GM18517 (cell line): ENCODE results near the gene SMC1A.

ENCODE experiments used
- ATAC-seq: cut with Tn5 transposase; IDR thresholded peaks from one replicate; pipeline ENCODE4 v1.9.1; 2021; ENCODE audit warnings: mild to moderate bottlenecking, moderate library complexity; ENCODE audit not compliant: unreplicated experiment

Gene SMC1A

DNA sequence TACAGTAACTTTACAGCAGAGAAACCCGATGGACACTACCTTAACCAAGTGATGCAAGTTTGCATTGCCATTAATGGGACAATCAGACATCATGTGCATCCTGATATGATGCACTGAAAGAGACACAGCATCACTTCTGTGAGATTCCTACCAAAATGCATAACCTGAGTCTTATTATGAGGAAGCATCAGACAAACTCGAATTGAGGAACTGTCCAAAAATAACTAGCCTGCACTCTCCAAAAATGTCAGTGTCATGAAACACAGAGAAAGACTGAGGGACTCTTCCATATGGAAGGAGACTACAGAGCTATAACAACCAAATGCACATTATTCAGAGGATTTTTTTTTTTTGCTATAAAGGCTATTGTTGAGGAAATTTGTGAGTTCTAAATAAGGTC is 74.5 kb downstream of the SMC1A start:
- no peak for ATAC-seq

DNA sequence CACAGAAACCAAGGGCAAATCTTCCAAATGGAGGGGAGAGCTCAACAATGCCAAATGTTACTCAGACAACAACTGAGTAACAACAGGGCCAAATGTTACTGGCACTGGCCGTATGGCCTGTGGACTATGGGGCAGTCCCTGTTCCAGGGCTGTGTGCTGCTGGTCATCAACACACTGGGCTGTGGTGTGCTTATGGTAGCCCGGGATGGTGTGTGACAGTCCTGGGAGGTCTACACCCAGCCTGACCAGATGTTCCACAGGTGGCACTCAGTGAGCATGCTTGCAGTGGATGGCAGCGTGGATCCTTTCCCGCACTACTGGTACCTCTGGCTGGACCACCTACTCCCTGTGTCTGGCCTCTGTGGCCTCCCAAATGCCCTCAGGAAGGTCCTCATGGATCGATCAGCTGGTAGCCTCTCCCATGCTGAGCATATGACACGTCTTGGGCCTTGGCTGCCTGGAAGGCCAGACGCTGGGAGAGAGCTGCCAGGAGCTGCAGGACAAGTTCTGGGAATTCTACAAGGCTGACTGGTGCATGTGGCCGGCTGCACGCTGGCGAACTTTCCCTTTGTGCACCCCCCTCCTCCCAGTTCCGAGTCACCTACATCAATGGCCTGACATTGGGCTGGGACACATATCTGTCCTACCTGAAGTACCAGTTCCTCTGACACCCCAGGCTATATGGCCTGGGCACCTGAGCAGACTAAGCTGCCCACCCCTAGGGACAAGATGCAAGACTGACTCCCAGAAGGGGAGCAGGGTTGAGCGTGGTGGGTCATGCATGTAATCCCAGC is 81.4 kb downstream of the SMC1A start:
- no peak for ATAC-seq

DNA sequence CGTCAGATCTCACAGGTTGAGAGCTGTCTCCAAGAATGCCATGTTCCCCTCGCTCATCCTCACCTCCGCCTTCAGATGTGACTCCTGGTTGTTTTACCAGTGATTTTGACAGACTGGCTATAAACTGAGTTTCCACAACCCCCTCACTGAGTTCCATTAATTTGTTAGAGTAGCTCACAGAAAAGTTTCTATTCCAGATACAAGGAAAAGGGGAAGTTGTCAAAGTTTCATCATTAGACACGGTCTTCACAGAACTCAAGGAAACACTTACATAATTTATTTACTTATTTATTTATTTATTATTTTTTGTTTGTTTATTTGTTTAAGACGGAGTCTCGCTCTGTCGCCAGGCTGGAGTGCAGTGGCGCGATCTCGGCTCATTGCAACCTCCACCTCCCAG is 85.4 kb downstream of the SMC1A start:
- ATAC-seq = no peak

DNA sequence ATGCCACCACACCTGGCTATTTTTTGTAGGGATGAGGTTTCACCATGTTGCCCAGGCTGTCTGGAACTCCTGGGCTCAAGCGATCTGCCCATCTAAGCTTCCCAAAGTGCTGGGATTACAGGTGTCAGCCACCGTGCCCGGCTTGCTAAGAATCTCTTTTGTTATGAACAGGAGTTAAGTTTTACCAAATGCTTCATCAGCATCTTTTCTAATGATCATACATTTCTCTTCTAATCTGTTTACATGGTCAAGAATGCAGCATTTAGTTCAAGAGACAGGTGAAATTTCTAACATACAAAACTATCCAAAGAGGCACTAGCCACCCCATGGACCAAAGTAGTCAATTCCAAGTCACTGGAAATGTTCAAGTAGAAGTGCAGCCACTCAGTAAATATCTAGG is 88.6 kb downstream of the SMC1A start:
- no peak for ATAC-seq

DNA sequence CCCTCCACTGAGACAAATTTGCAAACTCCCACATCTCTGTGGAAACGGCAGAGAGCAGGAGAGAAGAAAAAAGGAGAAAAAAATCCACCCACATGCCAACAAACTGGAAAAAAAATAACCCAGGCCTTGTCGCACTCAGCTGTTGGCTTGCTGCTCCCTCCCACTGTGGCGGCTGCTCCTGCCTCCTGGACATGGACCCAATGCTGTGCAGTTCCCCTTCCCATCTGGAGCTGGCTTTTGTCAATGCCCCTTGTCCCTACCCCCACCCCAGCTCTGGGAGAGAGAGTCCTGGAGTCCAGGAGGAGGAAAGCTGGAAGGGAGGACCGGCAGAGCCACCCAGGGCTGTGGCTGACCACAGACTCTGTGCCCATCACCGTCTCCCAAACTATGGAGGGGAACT is 90.2 kb downstream of the SMC1A start:
- ATAC-seq = no peak

DNA sequence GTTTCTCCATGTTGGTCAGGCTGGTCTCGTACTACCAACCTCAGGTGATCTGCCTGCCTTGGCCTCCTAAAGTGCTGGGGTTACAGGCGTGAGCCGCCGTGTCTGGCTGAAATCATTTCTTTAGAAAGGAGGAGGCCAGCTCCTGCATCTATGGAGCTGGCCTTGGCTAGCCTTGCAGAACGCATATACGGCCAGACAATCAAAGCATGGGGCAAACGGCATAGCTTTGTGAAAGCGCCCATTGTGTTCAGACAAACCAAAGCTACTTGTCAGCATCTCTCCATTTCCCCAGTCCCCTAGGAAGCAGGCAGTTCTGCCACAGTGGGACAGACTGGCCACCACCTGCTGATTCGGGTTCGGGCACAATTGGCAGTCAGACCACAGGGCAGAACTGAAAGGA is 92.1 kb downstream of the SMC1A start:
- no peak for ATAC-seq

DNA sequence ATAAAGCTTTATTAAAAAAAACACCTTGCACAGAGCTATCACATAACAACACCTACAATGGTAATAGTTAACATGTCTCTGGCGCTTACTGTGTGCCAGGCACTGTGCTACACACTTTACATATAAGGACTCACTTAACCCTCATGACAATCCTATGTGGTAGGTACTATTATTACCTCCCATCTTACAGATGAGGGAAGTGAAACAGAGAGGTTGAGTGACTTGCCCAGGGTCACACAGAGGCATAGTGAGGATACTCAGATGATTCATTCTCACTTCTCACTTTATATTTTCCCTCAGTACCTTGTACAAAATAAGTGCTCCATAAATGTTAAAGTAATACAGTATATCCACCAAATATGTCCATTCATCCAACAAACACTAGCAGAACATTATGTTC is 97.7 kb downstream of the SMC1A start:
- no peak for ATAC-seq
